Psoas muscle (tissue), 8 donors: ENCODE measurements around the gene GPR156. TPM values are rescaled to one million over a fixed set of nuclear protein-coding genes. Genes with fewer than 3 reads are reported as not detected.

Experiments
- ATAC-seq, 4 donors: fragments of 200-7000 bp; cut with Tn5 transposase; one replicate each; pipeline ENCODE4 v1.9.1; 2020; ENCODE audit warnings: moderate library complexity in 3 of 4, mild to moderate bottlenecking in 2 of 4
- DNase-seq, 2 donors: peaks; one replicate each; pipeline ENCODE4 v3.0.0-alpha.2; 2020
- H3K27ac ChIP-seq: fragments of 200-600 bp; one replicate; pipeline ENCODE4 v1.8.0; 2022
- H3K27me3 ChIP-seq, 3 donors: fragments of 200-600 bp in 1 of 3; one replicate each; pipeline versions ENCODE4 v1.6.1 to v1.8.0; 2013 to 2022; ENCODE audit warnings: low read length in 2 of 3, mild to moderate bottlenecking in 2 of 3, moderate library complexity in 1 of 3; ENCODE audit not compliant: insufficient read depth in 3 of 3
- H3K36me3 ChIP-seq, 2 donors: fragments of 200-600 bp in 1 of 2; one replicate each; pipeline versions ENCODE4 v1.6.1 to v1.8.0; 2013 to 2022; ENCODE audit warnings: low read depth in 1 of 2, mild to moderate bottlenecking in 1 of 2, moderate library complexity in 1 of 2; ENCODE audit not compliant: insufficient read depth in 1 of 2
- H3K4me1 ChIP-seq: fragments of 200-600 bp; one replicate; pipeline ENCODE4 v1.8.0; 2022
- H3K4me3 ChIP-seq: fragments of 200-600 bp; one replicate; pipeline ENCODE4 v1.8.0; 2022; ENCODE audit warnings: mild to moderate bottlenecking
- H3K9me3 ChIP-seq: fragments of 200-600 bp; one replicate; pipeline ENCODE4 v1.8.0; 2022
- CTCF ChIP-seq: fragments of 200-600 bp; IDR thresholded peaks from one replicate; pipeline ENCODE4 v1.8.0; 2022; ENCODE audit warnings: antibody characterized with exemption
- WGBS, 3 donors: extraction: QIAGEN DNeasy Blood & Tissue Kit; methylation state at CpG; one replicate each; pipeline versions ENCODE4 v1.1.6 to v1.1.7; 2013; 5-methylcytosine and 5-hydroxymethylcytosine counted together
- intact Hi-C, 2 donors: fragments of 100-400 bp; cut with DNase I; formaldehyde crosslinking; loops; one replicate each; pipeline versions ENCODE4 v1.11.0 to v1.14.2; 2022
- polyA plus RNA-seq, 3 donors: library from polyadenylated mRNA; stranded (reverse); fragments of 200-250 nt; gene quantifications; one replicate each; pipeline ENCODE4 v1.2.3, GENCODE V29; 2013
- total RNA-seq, 4 donors: library from RNA; stranded (reverse); fragmentation: NEBNext Ultra II Directional in 2 of 4; extraction: Animal tissue kit (Norgen Biotek cat#: 25700) in 2 of 4; gene quantifications; one replicate each; pipeline versions ENCODE4 v1.2.1 to v1.2.4, GENCODE V29; 2021 to 2023
- donor health status: healthy with polysubstance abuse.
- donor health status: DM: no; HTN: no; CAD: no; lungs with moderate emphysema.
- donor health status: Bipolar disorder and iron deficiency.
- donor health status: healthy.
- donor health status: DM: yes; HTN: yes; CAD: no.
- donor health status: DM: no; HTN: no; CAD: no.
- donor health status: DM: no; HTN: no; CAD: no.
- donor health status: DM: yes; HTN: yes; CAD: no.

The GPR156 gene
- total and polyA plus RNA-seq, 7 donors: 0.01 to 0.43 (median 0.20) TPM; not detected in 3

DNA sequence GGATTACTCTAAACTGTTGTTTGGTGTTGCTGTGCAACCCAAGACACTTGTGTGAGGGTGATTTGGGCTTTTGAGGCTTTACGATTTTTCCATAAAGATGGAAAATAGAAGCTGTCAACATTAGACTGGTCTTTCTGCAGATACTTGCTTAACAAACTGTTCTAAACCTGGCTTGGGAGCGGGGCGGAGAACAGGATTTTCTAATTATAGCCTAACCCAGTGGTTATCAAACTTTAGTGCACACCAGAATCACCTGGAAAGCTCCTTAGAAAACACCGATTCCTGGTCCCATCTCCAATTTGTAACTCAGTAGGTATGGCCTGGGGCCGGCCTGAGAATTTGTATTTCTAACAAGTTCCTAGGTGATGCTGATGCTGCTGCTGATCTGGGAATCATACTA lies 19.0 kb downstream of the GPR156 start:
- DNase-seq (no peak), ATAC-seq (no peak)
- Histone ChIP-seq H3K4me3 (no peak overlapping the region), H3K27ac (no peak overlapping the region), H3K36me3 (no peaks in the 10 kb centered on the region), H3K27me3 (no peaks in the 10 kb centered on the region), H3K9me3 (no peaks in the 10 kb centered on the region), H3K4me1 (no peaks in the 10 kb centered on the region)
- intact Hi-C loops: no loop called here
- no peak for TF ChIP-seq CTCF
- 81 to 88% (median 81%) methylated on average over 5 of the region's 5 CpGs for WGBS, 3 donors

GRCh38 chr3:120264963-120265362 lies 20.1 kb downstream of the GPR156 start:
- no peak for TF ChIP-seq CTCF
- ATAC-seq (no peak), DNase-seq (no peak)
- Histone ChIP-seq H3K27ac (no peak overlapping the region), H3K36me3 (no peaks in the 10 kb centered on the region), H3K27me3 (no peaks in the 10 kb centered on the region), H3K9me3 (no peaks in the 10 kb centered on the region), H3K4me1 (no peaks in the 10 kb centered on the region), H3K4me3 (no peak overlapping the region)
- 93 to 100% (median 95%) methylated on average over 1 of the region's 1 CpG for WGBS, 3 donors
- intact Hi-C loops: no loop called here

- Histone ChIP-seq H3K36me3 (no peaks in the 10 kb centered on the region), H3K9me3 (no peaks in the 10 kb centered on the region), H3K27ac (no peak overlapping the region), H3K27me3 (no peaks in the 10 kb centered on the region), H3K4me1 (no peaks in the 10 kb centered on the region), H3K4me3 (no peak overlapping the region)
- ATAC-seq (no peak), DNase-seq (no peak)
- intact Hi-C loops: no loop called here
- WGBS, 3 donors: 66 to 73% (median 69%) methylated on average over 5 of the region's 5 CpGs
- no peak for TF ChIP-seq CTCF
Observed at GRCh38 chr3:120263792-120264191, 21.2 kb downstream of the GPR156 start.

DNA sequence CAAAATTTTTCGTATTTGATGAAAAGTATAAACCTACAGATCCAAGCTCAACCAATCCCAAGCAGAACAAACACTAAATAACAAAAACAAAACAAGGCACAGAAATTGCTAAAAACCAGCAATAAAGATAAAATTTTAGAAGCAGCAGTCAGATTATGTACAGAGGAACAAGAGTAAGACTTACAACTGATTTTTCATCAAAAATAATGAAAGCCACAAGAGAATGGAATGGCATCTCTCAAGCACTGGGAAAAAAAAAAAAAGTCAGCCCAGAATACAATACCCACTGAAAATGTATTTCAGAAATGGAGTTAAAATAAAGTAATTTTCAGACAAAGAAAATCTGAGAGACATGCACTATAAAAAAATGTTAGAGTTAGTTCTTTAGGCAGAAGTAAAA lies 27.0 kb downstream of the GPR156 start:
- peaks cover 5% of the 10 kb centered on the region for H3K9me3 ChIP-seq
- no peaks in the 10 kb centered on the region for H3K27me3 ChIP-seq
- H3K4me3 ChIP-seq: no peak overlapping the region
- no peak overlapping the region for H3K27ac ChIP-seq
- no peak for TF ChIP-seq CTCF
- WGBS, 3 donors: 79 to 94% (median 88%) methylated on average over 1 of the region's 1 CpG
- no peaks in the 10 kb centered on the region for H3K4me1 ChIP-seq
- intact Hi-C loops: no loop called here
- ATAC-seq (no peak), DNase-seq (no peak)
- H3K36me3 ChIP-seq: no peaks in the 10 kb centered on the region

GRCh38 chr3:120245386-120245785 lies 39.6 kb downstream of the GPR156 start:
- no peak for DNase-seq
- no peak overlapping the region for H3K27ac ChIP-seq
- H3K36me3 ChIP-seq: no peaks in the 10 kb centered on the region
- no peaks in the 10 kb centered on the region for H3K4me1 ChIP-seq
- ATAC-seq: no peak
- no peaks in the 10 kb centered on the region for H3K9me3 ChIP-seq
- no peak overlapping the region for H3K4me3 ChIP-seq
- TF ChIP-seq CTCF: no peak
- intact Hi-C loops: loop anchor here (2.0 to 5.0 kb wide), 2 partner anchors 107 to 171 kb away; no protein-coding TSS in a partner anchor
- no peaks in the 10 kb centered on the region for H3K27me3 ChIP-seq
